Neural cell (in vitro differentiated cells): ENCODE results near the gene B4GALT2.

Experiments
- EP300 ChIP-seq: fragments of 450-650 bp; conservative IDR thresholded peaks from 2 replicates; pipeline ENCODE4 v1.6.1; 2014; ENCODE audit warnings: antibody characterized with exemption, mild to moderate bottlenecking, moderate library complexity; ENCODE audit not compliant: poor library complexity, severe bottlenecking
- RAD21 ChIP-seq: fragments of 450-650 bp; conservative IDR thresholded peaks from 2 replicates; pipeline ENCODE4 v1.6.1; 2014; ENCODE audit warnings: antibody characterized with exemption, mild to moderate bottlenecking, moderate library complexity
- TAF1 ChIP-seq: IDR thresholded peaks from 2 replicates; pipeline ENCODE4 v1.6.1; 2012; ENCODE audit warnings: low read depth

DNA sequence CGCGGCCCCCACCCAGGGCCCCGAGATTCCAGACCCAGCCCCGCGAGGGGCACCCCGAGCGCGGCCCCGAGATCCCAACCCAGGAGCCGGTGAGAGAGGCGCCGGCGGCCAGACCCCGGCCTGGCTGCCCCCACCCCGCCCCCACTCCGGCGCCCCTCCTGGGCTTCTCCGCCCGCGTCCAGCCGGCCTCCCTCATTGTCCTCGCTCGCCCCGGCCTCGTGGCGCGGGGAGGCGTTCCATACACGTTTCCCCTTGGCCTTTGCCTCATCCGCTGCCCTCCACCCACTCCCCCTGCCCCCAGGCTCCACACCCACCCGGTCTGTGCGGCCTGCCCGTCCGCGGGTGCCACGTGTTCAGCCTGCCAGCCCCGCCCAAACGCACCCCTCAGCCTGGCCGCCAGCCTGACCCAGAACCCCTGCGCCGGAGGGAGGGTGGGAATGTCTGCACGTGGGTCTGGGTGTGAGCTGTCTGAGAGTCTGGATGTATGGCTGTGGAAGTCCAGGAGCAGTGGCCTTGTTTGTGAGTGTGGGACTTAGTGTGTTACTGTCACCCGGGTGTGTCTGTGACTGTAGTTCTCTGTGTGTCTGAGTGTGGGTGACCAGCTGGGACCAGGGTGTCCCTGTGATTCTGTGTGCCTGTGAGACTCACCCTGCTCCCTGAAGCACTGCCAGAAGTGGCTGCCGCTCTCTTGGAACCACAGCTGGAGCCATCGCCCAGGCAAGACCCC lies 681 bp downstream of the B4GALT2 start:
- no peak for TF ChIP-seq EP300
- no peak for TF ChIP-seq TAF1
- no peak for TF ChIP-seq RAD21
